HG03354 (cell line): ENCODE results near the gene RPL7A.
"Not testable (repeated sequence)": the region's sequence is repeated elsewhere in the genome, so short reads cannot be mapped to it uniquely, and the experiment has no call there.

Experiments
- ATAC-seq: cut with Tn5 transposase; IDR thresholded peaks from one replicate; pipeline ENCODE4 v1.9.1; 2021; ENCODE audit warnings: mild to moderate bottlenecking; ENCODE audit not compliant: unreplicated experiment, poor library complexity, severe bottlenecking

RPL7A gene

DNA sequence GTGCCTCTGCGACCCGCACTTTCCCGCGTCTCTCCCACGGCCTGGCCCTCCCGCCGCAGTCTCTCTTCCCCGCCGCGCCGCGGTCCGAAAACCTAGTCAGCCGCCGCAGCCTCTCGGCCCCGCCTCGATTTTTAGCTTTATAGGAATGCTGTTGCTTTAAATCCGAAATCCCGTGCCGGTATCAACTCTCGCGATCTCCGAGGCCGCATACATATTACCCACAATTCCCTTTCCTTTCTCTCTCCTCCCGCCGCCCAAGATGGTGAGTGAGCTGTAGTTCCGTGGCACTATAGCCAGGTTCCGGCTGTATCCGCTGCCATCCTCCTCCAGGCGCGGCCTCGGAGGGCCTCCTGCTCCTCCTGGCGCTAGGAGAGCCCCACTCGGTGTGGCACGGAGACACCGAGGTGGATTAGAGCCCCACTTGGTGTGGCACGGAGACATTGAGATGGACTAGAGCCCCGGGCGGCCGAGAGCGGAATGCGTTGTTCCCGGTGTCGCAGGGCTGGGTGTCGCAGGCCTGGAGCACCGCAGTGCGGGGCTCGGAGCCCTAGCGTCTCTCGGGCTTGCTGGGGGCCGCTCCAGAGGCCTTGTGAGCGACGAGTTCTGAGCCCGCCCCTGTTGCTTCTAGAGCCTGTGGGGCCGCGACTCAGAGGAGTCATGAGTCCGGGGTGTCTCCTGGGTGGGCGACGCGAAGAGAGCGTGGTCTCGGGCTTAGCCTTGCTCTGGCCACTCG, at the start of gene RPL7A, which contains the start of gene MED22:
TSS of gene RPL7A (plus strand) at position 234 of the 733 bp plus-strand sequence. CDS start at position 260, 26 bp downstream.
TSS of gene MED22 (minus strand) at position 147 of the 733 bp plus-strand sequence. CDS start 1,469 bp downstream, outside the sequence.
- peak; percentile 84 for ATAC-seq

- ATAC-seq, result not testable (repeated sequence)
Measured at GRCh38 chr9:133299996-133300395, 48.0 kb upstream of the RPL7A start.

- ATAC-seq, result no peak
Measured at GRCh38 chr9:133301253-133302230, 46.5 kb upstream of the RPL7A start.

GRCh38 chr9:133303266-133304157, 44.5 kb upstream of the RPL7A start:
- no peak for ATAC-seq

- no peak for ATAC-seq
Measured at GRCh38 chr9:133304158-133304470, 43.9 kb upstream of the RPL7A start.

GRCh38 chr9:133304477-133305377, 43.3 kb upstream of the RPL7A start:
- ATAC-seq, result no peak

DNA sequence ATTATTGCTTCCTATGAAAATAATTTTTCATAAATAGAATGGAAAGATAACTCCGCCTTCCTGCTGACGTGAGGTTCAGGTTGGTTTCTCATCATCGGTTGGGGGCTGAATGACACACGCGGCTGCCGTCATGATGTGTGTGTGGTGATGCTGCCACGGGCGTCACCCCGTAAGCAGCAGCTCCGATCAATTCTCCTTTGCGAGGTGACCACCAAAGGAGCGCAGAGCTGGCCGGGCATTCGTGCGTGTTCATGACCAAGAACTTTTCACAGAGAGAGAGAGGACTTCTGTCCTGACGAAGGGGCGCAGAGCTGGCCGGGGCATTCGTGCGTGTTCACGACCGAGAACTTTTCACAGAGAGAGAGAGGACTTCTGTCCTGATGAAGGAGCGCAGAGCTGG, 42.3 kb upstream of the RPL7A start:
- no peak for ATAC-seq

DNA sequence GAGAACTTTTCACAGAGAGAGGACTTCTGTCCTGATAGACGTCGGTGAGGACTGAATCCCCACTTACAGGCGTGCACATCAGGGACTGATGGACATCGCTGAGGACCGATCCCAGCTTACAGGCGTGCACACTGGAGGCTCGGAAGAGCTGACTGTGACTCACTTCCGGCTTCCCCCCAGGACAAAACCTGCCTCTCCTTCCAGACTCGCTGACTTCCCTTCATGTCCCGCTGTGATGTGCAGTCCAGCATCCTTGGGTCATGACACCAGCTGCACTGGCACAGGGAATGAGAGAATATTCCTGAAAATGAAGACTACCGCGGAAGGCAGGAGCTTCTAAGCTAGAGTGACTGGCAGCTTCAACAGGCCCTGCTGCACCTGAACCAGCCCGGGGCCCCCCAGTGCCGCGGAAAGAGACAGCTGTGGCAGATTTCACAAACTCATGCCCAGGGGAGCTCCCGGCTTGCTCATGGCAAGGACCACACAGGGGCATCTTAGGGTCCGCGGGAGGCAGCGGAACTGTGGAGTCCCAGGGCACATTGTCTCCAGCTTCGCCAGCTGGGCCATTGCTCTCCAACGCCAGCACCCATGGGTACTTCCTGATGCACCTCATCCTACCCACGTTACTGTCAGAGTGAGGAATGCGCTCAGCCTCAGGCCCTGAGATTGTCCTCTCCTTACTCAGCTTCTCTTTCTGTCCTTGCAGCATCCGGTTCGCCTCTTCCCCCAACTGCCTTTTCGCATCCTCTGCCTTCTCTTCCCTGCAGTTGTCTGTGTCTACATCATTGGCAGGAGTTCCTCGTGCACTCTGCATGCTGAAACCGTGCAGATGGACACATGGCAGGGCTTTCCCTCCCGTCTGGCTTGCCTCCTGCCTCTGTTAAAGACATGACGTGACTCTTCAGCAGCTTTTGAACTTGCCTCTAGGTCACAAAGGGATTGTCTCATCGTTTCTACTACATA, 41.5 kb upstream of the RPL7A start:
- ATAC-seq, result no peak

DNA sequence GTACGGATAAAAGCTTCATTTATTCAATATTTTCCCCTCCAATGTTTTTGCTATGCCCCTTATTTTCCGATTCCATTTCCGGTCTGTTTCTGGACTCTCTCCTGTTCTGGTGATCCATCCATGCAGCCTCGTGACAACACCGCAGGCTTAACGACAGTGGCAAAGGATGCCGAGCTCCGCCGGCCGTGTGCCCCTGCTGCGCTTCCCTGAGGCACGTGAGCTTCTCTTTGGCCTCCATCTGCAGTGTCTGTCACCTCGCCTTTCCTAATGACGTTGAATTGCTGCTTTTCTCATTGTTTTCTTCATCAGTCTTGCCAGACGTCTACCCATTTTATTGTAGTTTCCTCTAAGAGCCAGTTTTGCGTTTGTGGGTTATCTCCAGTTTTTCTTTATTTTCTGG, 40.7 kb upstream of the RPL7A start:
- no peak for ATAC-seq

GRCh38 chr9:133309608-133310007, 38.4 kb upstream of the RPL7A start:
- ATAC-seq, result no peak

DNA sequence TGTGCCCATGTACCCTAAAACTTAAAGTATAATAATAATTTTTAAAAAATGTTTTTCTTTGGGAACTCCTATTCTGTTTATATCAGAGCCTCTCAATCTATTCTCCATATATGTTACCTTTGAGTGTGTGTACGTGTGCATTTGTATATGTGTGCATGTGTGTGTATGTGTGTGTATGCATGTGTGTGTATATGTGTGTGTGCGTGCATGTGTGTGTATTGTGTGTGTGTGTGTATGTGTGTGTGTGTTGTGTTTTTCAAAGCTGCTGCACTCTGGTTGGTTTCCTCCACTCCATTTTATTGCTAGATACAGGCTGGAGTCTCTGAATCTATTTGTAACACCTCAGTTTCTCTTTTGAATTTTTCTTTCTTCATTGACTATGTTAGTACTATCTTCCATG, 32.0 kb upstream of the RPL7A start:
- no peak for ATAC-seq

DNA sequence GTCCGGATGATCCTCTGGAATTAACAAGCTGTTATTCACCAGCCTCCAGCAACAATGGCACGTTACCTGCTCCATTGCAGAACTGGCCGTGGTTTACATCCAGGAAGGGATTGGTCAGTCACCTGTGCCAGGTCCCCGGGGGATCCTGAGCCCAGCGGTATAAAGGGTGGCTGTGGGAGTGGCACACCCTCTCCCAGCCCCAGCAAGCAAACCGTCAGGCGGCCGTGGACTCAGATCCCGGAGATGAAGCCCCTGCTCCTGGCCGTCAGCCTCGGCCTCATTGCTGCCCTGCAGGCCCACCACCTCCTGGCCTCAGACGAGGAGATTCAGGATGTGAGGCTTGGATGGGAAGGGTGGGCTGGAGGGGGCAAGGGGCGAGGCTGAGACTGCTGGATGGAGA, 30.5 kb upstream of the RPL7A start:
- not testable (repeated sequence) for ATAC-seq

- no peak for ATAC-seq
Measured at GRCh38 chr9:133320421-133320881, 27.6 kb upstream of the RPL7A start.

DNA sequence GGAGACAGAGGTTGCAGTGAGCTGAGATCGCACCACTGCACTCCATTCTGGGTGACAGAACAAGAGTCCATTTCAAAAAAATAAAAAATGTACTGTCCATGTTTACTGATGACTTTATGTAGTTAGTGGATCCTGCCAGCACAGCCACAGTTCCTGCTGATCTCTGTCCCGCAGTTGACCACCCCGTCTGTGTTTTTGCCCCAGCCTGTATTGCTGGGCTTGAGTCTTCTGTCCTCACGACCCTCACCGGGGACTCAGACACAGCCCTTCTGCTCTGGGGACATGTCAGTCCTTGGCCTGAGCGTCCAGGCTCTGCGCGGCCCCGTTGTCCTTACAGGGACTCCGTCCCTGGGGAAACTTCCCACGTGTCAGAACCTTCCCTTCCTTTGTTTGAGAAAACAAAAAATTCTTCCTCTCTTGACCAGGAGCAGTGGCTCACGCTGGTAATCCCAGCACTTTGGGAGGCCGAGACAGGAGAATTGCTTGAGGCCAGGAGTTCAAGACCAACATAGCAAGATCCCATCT, 26.5 kb upstream of the RPL7A start:
- ATAC-seq, result no peak

DNA sequence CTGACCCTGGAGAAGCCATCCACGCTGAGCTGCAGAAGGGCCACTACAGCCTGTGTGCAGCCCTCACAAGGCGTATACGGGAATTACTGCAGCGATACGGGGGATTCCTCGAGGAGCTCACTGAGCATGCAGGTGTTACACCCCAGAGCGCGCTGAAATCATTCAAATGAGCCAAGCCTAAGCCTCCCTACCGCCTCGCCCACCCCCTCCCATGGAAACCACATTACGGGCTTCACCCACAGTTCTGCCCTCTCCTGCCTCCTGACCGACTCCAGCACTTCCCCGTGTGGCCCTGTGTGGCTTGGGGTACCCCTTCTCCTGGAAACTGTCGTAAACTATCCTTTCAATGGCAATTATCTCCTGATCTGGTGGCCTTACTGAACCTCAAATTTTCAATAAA, 25.3 kb upstream of the RPL7A start:
- ATAC-seq, result no peak

- ATAC-seq, result no peak
Measured at GRCh38 chr9:133323211-133323610, 24.8 kb upstream of the RPL7A start.

DNA sequence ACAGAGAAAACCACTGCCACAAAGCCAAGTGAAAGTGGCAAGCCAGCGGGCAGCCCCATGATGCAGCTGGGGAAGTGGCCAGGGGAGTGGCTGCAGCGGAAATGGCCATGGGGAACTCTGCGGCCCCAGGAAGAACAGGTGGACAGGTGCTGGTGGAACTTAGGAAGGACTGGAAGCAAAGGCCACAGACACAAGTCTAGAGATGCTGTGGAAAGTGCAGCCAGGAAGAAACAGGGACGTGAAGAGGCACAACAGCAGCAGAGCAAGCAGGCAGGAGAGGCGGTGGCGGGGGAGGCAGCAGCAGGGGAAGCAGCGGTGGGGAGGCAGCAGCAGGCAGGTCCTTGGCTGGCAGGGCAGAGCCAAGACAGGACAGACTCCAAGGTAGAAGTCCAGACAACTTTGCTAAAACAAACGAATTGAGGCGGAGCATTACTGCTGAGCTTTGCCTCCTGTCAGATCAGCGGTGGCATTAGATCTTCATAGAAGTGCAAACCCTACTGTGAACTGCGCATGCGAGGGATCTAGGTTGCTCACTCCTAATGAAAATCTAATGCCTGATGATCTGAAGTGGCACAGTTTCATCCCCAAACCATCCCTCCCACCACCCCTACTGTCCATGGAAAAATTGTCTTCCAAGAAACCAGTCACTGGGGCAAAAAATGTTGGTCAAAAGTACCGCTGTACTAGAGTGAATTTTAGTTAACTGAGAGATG, 23.9 kb upstream of the RPL7A start:
- ATAC-seq, result no peak
